HG03342 (cell line): ENCODE data around the gene CCDC6.
"Not testable (repeated sequence)": the region's sequence is repeated elsewhere in the genome, so short reads cannot be mapped to it uniquely, and the experiment has no call there.

Experiments
- ATAC-seq: cut with Tn5 transposase; IDR thresholded peaks from one replicate; pipeline ENCODE4 v1.9.1; 2021; ENCODE audit warnings: mild to moderate bottlenecking, moderate library complexity; ENCODE audit not compliant: unreplicated experiment

The CCDC6 gene

DNA sequence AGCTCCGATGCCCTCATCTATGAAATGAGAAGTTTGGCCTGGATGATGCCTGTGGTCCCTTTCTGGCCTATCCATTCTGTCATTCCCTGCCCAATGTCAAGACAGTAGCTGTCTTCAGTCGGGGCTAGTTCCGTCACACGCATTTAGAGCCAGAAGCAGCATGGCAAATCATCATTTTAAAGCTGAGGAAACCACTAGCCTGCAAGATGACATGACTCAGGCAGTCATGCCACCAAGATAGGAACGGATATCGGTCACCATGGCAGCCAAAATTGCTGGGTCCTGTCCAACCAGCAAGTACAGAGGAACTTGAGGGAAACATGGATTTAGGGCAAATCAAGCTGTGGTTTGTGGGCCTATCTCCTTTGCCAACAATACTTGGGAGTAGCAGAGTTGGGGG, 88.6 kb downstream of the CCDC6 start:
- no peak for ATAC-seq

DNA sequence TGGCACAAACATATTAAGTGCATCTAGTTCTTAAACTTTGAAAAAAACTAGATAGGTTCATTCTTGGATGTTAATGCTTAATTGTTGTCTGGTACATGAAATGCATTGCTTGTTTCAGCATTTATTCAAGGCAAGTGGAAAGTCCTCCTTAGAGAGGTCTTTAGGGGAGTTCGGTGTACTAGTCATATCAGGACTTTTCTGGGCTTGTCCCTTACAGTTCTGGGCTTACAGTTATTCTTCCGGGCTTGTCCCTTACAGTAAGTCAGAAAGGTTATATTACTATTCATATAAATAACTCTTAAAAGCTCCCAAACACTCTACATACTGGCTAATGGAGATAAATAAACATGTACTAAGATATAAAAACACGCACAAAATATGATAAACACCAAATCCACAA, 91.5 kb downstream of the CCDC6 start:
- ATAC-seq = no peak

DNA sequence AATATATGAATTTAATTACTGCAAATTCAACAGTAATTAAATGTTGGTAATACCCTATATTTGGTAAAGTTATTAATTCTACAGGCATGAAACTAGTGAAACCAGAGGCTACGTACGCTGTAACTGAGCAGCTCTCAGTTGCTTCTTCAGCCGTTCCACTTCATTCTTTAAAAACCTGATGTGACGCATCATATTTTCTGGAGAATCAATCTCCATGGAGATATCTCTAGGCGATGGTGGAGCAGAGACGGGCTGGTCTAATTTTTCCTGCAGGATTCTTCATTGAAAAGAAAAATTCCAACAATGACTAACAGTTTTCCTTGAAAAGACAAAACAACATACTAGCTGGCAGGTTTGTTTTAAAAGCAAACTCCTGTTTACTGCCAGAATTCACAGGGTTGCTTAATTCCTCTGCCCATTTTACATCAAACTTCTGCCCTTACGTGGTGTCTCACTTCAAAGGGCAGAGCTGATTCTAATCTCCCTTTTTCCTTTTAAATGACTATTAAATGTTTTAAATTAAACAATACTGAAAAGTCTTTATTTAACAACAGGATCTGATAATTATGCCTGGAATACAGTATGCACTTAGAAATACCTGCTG, 93.7 kb downstream of the CCDC6 start:
- no peak for ATAC-seq

DNA sequence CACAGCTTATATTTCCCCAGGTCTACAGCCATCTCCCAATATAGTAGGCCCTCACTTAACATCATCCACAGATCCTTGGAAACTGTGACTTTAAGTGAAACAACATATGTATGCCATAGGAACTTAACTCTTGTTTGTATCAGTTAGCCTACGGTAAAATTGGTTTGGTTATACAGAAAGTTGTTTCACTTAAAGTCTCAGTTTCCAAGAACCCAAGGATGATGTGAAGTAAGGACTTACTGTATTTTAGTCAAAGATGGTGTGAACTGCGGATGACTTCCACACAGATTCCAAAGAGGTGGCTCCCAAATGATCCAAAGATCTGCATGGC, 96.7 kb downstream of the CCDC6 start:
- no peak for ATAC-seq

DNA sequence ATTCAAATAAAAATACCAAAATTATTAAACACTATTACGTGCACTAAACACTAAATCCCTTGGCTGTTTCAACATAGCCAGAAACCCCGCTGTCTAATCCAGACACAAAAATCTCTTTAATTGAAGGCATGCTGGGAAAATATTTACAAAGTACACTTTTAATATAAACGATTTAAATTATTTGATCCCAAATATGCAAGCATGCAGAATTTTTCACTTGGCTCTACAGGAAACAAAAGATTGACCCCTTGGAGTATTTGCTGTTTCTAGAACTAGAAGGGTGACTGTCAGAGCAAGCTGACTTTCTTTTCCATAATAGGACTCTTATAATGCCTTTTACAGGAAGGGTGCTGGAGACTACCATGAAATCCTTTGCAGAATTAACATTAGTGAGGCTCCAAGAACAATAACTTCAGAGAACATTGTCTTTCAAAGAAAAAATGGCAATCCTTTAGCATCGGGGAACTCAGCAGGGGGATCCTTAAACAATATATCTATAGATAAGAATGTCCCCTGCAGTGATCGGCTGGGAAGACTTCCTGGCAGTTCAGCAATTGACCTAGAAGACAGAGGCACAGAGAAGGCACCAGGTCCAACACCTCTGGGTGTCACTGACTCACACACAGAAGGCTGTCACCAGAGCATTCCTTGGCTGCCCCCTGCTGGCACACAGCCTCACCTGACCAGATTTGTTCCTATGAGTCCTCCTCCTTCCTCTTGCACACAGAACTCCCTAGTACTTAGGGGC, 97.3 kb downstream of the CCDC6 start:
- ATAC-seq = peak; percentile 97

DNA sequence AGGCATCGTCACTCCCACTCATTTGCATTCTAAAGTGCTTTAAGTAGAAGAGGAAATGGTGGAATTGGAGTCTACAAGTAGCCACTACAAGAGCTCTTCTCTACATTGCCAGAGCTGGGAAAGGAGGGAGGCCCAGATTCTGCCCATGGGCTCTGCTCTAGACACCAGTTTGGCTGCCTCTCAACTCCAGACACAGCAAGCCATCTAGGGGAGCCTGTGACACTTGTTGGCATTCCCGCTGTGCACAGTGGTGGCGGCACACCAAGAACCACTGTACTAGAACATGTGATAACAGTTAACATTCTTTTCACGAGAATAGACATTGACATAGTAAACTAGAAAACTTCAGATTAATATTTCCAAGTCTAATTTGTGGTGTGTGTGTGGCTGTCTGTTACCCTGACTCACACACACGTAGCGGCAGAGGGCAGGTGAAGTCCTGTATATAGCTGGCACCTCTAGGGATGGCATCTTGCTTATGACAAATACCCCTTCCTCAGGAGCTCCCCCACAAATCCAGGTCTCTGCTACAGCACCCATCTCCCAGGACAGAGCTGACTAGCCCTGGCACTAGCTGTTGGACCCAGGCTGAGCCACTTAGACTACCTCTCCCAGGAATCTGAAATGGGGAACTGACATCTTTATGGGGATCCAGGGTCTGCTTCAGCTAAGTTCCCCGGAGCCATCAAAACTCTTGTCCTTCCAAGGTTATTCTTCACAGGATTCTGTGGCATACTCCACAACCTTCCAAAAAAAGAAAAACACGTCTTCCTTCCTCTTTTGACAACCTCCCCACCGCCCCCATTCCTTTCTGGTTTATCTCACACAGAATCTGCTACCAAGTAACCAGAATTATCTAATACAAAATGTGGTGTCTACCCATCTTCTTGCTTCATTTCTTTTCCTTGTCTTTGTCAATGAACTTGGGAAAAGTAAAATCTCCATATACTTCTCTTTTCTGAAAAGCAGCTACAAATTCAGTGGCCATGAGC, 98.4 kb downstream of the CCDC6 start:
- no peak for ATAC-seq

DNA sequence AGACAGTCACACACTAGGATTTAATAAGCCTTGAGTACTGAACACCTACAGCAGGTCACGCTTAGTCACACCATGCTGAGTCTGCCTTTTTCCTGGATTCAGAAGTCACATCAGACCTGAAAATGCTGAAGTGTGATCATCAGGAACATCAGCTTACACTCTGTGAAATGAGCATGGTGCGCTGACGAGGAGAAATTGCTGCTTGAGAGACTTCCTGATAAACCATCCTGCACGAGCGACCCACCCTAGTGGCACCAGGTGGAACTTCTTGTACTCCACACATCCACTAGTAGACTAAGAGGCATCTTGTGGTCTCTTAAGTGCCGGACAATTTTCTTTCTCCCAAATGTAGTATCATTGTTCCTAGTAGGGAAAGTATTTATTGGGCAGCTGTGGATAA, 101.3 kb downstream of the CCDC6 start:
- no peak for ATAC-seq

DNA sequence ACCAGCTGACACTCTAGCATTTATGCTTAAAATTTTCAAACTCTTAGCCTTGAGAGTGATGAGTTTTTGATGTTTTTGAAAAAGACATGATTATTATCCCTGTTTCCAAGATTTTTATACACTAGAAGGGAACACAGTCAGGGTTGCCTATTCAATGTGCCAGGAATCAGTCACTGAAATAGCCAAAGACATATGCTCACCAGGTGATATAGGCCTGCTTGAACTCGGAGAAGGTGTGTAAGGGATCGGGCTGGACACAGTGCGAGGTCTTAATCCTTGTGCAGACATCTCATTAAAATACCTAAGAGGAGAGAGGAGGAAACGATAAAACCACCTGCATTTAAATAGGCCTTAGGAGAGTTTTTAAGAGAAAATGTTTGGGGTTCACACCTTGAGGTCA, 102.1 kb downstream of the CCDC6 start:
- ATAC-seq = no peak

DNA sequence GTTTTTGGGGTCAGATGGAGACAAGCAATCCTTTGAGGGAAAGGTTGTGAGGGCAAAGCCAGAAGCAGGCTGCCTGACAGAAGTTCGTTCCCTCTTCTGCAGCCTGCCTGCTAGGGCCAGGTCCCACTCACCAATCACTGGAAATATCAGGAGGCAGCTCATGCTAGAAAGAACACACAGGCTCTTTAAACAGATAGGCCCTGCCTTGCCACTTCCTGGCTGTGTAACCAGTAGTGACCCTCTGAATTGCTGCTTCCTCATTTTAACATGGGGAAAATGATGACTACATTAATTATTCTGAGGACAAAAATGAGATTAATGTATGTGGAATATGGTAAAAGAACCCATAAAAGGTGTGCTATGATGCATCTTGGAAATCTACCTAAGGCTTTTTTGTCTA, 102.6 kb downstream of the CCDC6 start:
- no peak for ATAC-seq

DNA sequence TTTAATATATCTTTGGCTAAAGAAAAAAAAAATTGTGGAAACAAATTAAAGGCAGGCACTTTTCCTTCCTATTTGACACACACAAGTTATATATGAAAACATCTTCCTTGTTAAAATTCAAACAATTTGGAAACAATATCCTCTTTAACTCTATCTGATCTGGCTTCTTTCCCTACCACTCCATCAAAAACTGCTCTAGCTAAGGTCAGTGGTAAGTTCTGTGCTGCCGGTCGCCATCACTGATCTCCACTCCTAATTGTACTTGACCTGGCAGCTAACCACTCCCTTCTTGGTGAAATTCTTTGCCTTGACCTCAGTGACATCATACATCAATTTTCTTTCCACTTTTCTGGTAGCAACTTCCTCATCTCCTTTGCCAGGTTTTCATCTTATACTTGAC, 105.2 kb downstream of the CCDC6 start:
- ATAC-seq = no peak

DNA sequence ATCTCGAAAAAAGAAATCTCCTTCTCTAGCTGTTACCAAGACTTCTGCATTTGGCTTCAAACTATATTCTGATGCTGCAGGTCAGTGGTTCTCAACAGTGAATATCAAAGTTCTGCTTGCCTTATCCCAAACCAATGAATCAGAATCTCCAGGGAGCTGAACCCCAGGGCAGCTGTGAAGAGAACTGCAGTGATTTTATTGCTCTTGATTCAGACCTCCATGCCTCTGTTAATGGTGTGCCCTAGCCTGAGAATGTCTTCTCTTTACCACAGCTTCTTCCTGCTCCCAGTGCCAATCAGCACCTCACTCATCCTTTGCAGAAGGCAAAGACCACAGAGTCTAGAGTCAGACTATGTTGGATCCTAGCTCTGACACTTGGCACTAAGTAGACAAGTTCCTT, 106.9 kb downstream of the CCDC6 start:
- ATAC-seq = no peak

DNA sequence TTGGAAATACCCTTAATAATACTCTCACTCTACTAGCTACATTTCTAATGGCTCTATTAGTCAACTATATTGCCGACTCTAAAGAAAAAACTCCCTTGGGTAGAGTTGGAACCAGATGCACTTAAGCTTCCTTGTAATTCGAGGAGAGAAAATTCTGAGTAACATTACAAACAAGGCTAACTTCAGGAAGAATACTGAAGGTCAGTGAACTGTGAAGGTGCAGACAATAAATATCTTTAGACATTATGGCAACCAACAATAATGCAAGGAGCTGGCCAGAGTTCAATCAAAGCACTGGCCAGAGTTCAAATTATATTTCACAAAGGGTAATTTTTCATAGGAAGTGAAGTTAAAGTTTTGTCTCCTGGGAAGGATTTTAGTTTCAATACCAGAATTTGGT, 112.4 kb downstream of the CCDC6 start:
- no peak for ATAC-seq

DNA sequence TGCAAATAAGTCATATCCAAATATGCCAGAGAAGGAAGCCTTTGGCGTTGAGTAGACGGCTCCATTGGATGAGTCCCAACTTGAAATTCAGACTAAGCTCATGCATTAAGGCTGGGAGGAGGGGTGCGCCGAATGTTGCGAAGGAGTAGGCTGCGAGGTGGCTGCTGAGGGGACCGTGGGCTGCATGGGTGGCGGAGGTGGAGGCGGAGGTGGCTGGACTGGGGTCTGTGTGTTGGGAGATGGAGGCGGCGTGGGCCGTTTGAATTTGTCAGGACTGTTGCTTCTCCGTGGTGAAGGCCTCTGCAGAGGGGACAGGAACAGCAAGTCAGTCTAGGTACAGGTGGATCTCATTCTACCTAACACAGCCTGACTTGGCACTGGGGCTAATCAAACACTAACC, 113.5 kb downstream of the CCDC6 start:
- no peak for ATAC-seq

DNA sequence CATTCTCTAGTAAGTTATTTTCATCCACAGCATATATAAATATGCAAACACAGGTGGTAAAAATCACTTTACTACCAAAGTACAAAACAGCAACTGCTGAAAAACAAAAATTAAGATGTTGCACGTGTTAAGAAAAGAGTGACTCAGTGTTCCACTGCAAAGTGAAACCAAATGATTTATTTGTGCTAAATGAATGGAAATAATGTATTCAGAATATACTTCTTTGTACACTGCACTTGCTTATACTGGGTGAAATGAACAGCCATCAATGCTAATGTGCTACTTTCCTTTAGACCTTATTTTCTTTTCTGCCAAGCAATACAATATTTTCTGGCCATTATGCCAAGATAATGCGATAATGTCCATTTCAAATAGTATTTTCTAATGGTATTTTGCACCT, 114.8 kb downstream of the CCDC6 start:
- ATAC-seq = no peak

DNA sequence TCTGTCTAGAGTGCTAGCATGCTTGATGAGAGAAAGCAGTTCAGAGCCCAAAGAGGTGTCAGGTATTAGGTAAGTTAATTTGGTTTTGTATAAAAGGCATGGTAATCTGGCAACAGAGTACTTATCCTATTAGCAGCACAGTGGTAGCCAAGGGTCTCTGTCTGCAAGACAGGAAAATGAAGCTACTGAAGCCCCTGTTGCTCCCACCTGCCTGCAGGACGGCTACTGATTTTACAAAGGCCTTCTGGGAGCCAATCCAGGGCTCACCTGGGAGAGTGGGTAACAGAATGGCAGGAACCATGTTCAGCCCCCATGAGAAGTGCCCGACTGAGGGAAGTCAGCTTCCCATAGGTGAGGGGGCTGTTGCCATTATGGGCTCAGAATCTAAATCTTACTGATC, 116.3 kb downstream of the CCDC6 start:
- not testable (repeated sequence) for ATAC-seq

DNA sequence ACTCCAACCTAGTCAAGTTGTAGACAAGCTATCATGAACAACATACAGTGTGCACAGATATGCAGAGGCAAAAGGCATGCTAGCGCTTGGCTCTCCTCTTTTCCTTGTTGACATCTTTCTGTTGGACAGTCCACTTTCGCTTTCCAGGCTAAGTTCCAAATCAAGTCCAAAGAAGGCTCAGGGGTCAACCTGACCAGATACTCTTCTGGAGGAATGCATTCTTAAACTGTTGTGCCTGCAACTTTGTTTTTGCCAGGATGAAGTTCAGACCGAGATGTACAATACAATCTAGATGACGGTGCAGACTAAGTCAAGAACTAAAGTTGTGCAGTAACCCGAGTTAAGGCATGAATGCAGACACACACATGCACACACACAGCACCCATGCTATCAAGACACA, 117.4 kb downstream of the CCDC6 start:
- not testable (repeated sequence) for ATAC-seq

DNA sequence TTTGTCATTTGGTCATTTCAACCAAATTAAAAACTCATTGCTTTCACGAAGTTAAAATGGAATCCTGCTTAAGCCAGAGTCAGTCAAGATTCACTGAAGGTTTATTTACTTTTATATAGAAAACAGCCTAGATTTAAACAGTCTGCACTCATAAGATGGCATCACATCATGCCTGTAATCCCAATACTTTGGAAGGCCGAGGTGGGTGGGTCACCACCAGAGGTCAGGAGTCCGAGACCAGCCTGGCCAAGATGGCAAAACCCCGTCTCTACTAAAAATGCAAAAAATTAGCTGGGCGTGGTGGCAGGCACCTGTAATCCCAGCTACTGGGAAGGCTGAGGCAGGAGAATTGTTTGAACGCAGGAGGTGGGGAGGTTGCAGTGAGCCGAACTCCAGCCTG, 119.3 kb downstream of the CCDC6 start:
- not testable (repeated sequence) for ATAC-seq

DNA sequence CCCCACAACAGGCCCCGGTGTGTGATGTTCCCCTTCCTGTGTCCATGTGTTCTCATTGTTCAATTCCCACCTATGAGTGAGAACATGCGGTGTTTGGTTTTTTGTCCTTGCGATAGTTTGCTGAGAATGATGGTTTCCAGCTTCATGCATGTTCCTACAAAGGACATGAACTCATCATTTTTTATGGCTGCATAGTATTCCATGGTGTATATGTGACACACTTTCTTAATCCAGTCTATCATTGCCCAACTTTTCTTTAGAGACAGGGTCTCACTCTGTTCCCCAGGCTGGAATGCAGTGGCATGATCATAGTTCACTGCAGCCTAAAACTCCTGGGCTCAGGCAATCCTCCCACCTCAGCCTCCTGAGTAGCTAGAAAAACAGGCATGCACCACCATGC, 120.9 kb downstream of the CCDC6 start:
- ATAC-seq = not testable (repeated sequence)

DNA sequence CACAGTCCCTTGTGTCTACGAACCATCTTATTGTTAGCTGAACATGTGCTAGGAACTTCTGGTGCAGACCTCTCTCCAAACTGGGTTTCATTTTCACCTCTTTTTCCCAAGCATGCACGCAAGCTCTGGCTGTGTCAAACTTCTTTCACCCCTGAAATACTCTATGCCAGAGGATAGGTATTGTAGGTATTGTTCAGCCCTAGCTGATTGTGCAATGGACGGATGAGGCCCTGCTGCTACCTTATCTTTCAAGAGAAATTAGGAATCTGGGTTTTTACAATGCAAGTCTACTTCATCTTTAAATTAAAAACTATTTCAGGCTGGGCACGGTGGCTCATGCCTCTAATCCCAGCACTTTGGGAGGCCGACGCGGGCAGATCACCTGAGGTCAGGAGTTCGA, 124.8 kb downstream of the CCDC6 start:
- no peak for ATAC-seq

DNA sequence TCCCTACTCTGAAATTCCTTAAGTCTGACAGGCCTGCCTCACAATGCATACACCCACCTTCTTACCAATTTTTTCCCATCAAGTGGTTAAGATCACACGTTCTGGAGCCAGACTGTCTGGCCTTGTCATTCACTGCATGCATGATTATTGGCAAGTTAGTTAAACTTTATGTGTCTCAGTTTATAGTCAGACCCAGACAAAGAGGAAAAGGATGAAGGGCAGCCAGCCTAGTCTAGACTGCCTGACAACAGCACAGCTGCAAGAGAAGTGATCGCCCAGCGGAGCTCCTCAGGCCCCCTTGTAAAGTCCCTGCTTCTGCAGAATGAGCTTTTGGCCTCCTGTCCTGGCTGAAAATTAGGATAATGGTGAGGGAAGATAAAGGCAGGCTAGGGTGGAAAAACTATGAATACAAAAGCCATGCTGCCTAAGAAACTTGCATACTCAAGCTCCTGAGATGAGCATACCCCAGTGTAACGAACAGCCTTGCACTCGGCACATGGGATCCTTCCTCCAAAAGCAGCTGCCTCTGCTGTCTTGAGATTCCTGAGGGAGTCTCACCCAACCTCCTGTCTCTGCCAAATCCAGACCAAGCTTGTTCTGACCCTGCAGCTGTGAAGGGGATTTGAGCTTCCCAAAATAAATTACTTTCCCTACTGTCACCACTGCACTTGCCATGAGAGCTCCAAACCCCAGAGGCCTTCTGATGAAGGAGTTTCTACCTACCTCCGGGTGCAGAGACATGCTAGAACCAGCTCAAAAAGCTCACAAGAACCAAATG, 126.4 kb downstream of the CCDC6 start:
- ATAC-seq = no peak

DNA sequence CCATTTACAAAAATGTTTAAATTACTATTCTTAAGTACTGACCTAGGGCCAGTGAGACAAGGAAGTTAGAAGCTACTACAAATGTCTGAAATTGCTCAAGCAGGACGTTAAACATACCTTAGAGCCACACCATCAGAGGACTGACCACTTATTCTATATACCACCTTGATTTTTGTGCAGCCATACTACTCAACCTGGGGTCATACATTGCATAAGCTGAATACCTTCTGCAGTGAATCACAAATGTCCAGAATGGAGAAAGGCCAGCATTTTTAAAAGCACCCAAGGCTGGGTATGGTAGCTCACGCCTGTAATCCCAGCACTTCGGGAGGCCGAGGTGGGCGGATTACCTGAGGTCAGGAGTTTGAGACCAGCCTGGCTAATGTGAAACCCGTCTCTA, 131.9 kb downstream of the CCDC6 start:
- ATAC-seq = no peak
